Keratinocyte (primary cell): ENCODE results near the gene TMEM204. TPM values are rescaled to one million over a fixed set of nuclear protein-coding genes. Genes with fewer than 3 reads are reported as not detected.

ENCODE experiments used
- DNase-seq: peaks from one replicate; pipeline ENCODE4 v3.0.0-alpha.2; 2011; ENCODE audit warnings: low read depth, missing footprints, low spot score
- FAIRE-seq: peaks from 2 replicates; lab custom pipeline; 2011; peaks lifted over from hg19 to GRCh38; lab: Jason Lieb, UNC
- H2AFZ ChIP-seq: 2 replicates; pipeline ENCODE4 v1.6.0; 2012; ENCODE audit warnings: low read length, control low read depth, inconsistent platforms; ENCODE audit not compliant: control insufficient read depth
- H3K27ac ChIP-seq: 2 replicates; pipeline ENCODE4 v1.5.1; 2011; ENCODE audit warnings: low read length; ENCODE audit not compliant: control insufficient read depth, insufficient read depth
- H3K27me3 ChIP-seq: 3 replicates; pipeline ENCODE4 v1.6.0; 2011; ENCODE audit warnings: low read length; ENCODE audit not compliant: control insufficient read depth, insufficient read depth; ENCODE audit errors: extremely low read depth
- H3K36me3 ChIP-seq, 2 experiments: 2 replicates in 1 of 2; 3 replicates in 1 of 2; pipeline ENCODE4 v1.5.1; 2011; ENCODE audit warnings: low read length in 2 of 2, mild to moderate bottlenecking in 1 of 2; ENCODE audit not compliant: control insufficient read depth in 2 of 2, insufficient read depth in 2 of 2; ENCODE audit errors: extremely low read depth in 1 of 2
- H3K4me1 ChIP-seq: 3 replicates; pipeline ENCODE4 v1.5.1; 2011; ENCODE audit warnings: low read length; ENCODE audit not compliant: control insufficient read depth, insufficient read depth; ENCODE audit errors: extremely low read depth
- H3K4me2 ChIP-seq: 3 replicates; pipeline ENCODE4 v1.6.0; 2011; ENCODE audit warnings: low read depth, low read length; ENCODE audit not compliant: control insufficient read depth, insufficient read depth; ENCODE audit errors: extremely low read depth
- H3K4me3 ChIP-seq, 3 experiments: fragments of 200-600 bp in 1 of 3; sonication (generic) in 1 of 3; 2 replicates in 2 of 3; 3 replicates in 1 of 3; pipeline ENCODE4 v1.5.1; 2011 to 2016; ENCODE audit warnings: low read length in 3 of 3, mild to moderate bottlenecking in 3 of 3, control low read depth in 2 of 3, inconsistent platforms in 1 of 3, low read depth in 1 of 3, mixed read lengths in 1 of 3, mixed run types in 1 of 3, moderate library complexity in 1 of 3; ENCODE audit not compliant: control insufficient read depth in 2 of 3, insufficient read depth in 2 of 3; ENCODE audit errors: extremely low read depth in 1 of 3
- H3K79me2 ChIP-seq: 2 replicates; pipeline ENCODE4 v1.6.0; 2012; ENCODE audit warnings: low read length; ENCODE audit not compliant: control insufficient read depth, insufficient read depth
- H3K9ac ChIP-seq: 3 replicates; pipeline ENCODE4 v1.6.0; 2011; ENCODE audit warnings: low read length; ENCODE audit not compliant: control insufficient read depth, insufficient read depth; ENCODE audit errors: extremely low read depth
- H3K9me1 ChIP-seq: 3 replicates; pipeline ENCODE4 v1.6.0; 2011; ENCODE audit warnings: low read length; ENCODE audit not compliant: control insufficient read depth, insufficient read depth; ENCODE audit errors: extremely low read depth
- H3K9me3 ChIP-seq: 2 replicates; pipeline ENCODE4 v1.5.1; 2012; ENCODE audit warnings: low read depth, low read length; ENCODE audit not compliant: control insufficient read depth
- H4K20me1 ChIP-seq: 3 replicates; pipeline ENCODE4 v1.6.0; 2011; ENCODE audit warnings: low read length; ENCODE audit not compliant: control insufficient read depth, insufficient read depth; ENCODE audit errors: extremely low read depth
- CTCF ChIP-seq, 3 experiments: IDR thresholded peaks in 1 of 3; conservative IDR thresholded peaks in 1 of 3; optimal IDR thresholded peaks in 1 of 3; 2 replicates in 2 of 3; 3 replicates in 1 of 3; pipeline versions ENCODE3 to v1.5.1; 2011; ENCODE audit warnings: low read length in 3 of 3, mild to moderate bottlenecking in 3 of 3, moderate library complexity in 2 of 3, control low read depth in 1 of 3, inconsistent platforms in 1 of 3; ENCODE audit not compliant: insufficient read depth in 2 of 3; ENCODE audit errors: extremely low read depth in 1 of 3
- EZH2 ChIP-seq: IDR thresholded peaks from one replicate; pipeline ENCODE4 v1.6.1; 2012; ENCODE audit warnings: inconsistent platforms, mild to moderate bottlenecking, low read length, moderate library complexity
- dilution Hi-C: fragments of 300-500 bp; cut with MboI; formaldehyde crosslinking; loops from one replicate; pipeline ENCODE4 v1.7.0; 2020; ENCODE audit warnings: low sequenced_read_pairs; ENCODE audit not compliant: extremely low pct_ligation_motif_present
- polyA plus RNA-seq, 5 experiments: library from polyadenylated mRNA; depleted of rRNA in 3 of 5; stranded (reverse) in 3 of 5; stranded (forward) in 1 of 5; unstranded in 1 of 5; fragments of >200 nt; gene quantifications; 1 replicate in 1 of 5; 2 replicates in 3 of 5; 3 replicates in 1 of 5; pipeline versions ENCODE4 v1.2.1 to v1.2.3, GENCODE V29; 2011 to 2012; ENCODE audit warnings: missing spikeins in 2 of 5, low read depth in 1 of 5, low replicate concordance in 1 of 5

Gene TMEM204
- polyA plus RNA-seq, 1 donor (not counting 4 experiments of a cell fraction or from before 2014, with no cell fraction given), result 1.0 TPM

GRCh38 chr16:1596516-1596915, 63.0 kb downstream of the TMEM204 start:
- TF ChIP-seq EZH2, result no peak
- TF ChIP-seq CTCF (optimal IDR thresholded peaks at IDR 0.05 in 1 of 3, IDR thresholded peaks at IDR 0.05 in 1 of 3, conservative IDR thresholded peaks at IDR 0.05 in 1 of 3; ENCODE audit: extremely low read depth in 1 of 3, insufficient read depth in 2 of 3, low read length in 3 of 3), result no peak
- DNase-seq (no peak), FAIRE-seq (no peak)
- Histone ChIP-seq H4K20me1 (no peaks in the 10 kb centered on the region), H3K27me3 (no peaks in the 10 kb centered on the region), H3K27ac (no peak overlapping the region), H3K9ac (no peak overlapping the region), H3K79me2 (no peaks in the 10 kb centered on the region), H3K9me1 (no peaks in the 10 kb centered on the region), H3K4me1 (no peaks in the 10 kb centered on the region), H3K9me3 (no peaks in the 10 kb centered on the region), H3K36me3 (peaks cover under 1 to 1% of the 10 kb centered on the region in 2 experiments), H3K4me3 (no peak overlapping the region), H2AFZ (no peak overlapping the region), H3K4me2 (no peak overlapping the region)
- dilution Hi-C loops, result no loop called here

GRCh38 chr16:1597154-1597553, 63.7 kb downstream of the TMEM204 start:
- Histone ChIP-seq H3K4me2 (no peak overlapping the region), H3K27ac (no peak overlapping the region), H4K20me1 (no peaks in the 10 kb centered on the region), H3K27me3 (no peaks in the 10 kb centered on the region), H3K9me3 (no peaks in the 10 kb centered on the region), H2AFZ (no peak overlapping the region), H3K9me1 (no peaks in the 10 kb centered on the region), H3K9ac (no peak overlapping the region), H3K79me2 (no peaks in the 10 kb centered on the region), H3K36me3 (peaks cover 2 to 3% of the 10 kb centered on the region in 2 experiments), H3K4me3 (no peak overlapping the region), H3K4me1 (no peaks in the 10 kb centered on the region)
- FAIRE-seq (no peak), DNase-seq (no peak)
- TF ChIP-seq CTCF (optimal IDR thresholded peaks at IDR 0.05 in 1 of 3, IDR thresholded peaks at IDR 0.05 in 1 of 3, conservative IDR thresholded peaks at IDR 0.05 in 1 of 3; ENCODE audit: extremely low read depth in 1 of 3, insufficient read depth in 2 of 3, low read length in 3 of 3) (no peak), EZH2 (no peak)
- dilution Hi-C loops, result no loop called here
